HCT116 (cell line): Measurements from ENCODE around the gene GRIN1. TPM values are rescaled to one million over a fixed set of nuclear protein-coding genes. Genes with fewer than 3 reads are reported as not detected.

ENCODE experiments used
- ATAC-seq: fragments of 200-7000 bp; cut with Tn5 transposase; 2 replicates; pipeline ENCODE4 v1.9.1; 2020; ENCODE audit warnings: mild to moderate bottlenecking, moderate library complexity
- BruUV-seq: library from RNA; stranded (reverse); fragments of 400-500 nt; replicated peaks from 2 replicates; lab custom pipeline; 2021; lab: Mats Ljungman, UMichigan
- CTCF ChIA-PET: fragments of 300-600 bp; sonication (Branson Sonifier 250); formaldehyde crosslinking; loops from one replicate; lab custom pipeline; 2021; ENCODE audit warnings: antibody characterized with exemption; lab: Charles Lee
- POLR2A ChIA-PET: fragments of 300-600, 350-600 bp; sonication (Branson Sonifier 250); formaldehyde crosslinking; loops from one replicate; lab custom pipeline; 2021; ENCODE audit warnings: antibody characterized with exemption; lab: Charles Lee
- RAD21 ChIA-PET, 2 experiments: fragments of 300-600 bp; sonication (Branson Sonifier 250); formaldehyde crosslinking; loops; one replicate each; lab custom pipeline; 2023; ENCODE audit warnings: low total read pairs in 2 of 2; ENCODE audit not compliant: uncharacterized antibody in 2 of 2, unreplicated experiment in 2 of 2, low non-redundant PET in 1 of 2; lab: Charles Lee
- DNase-seq: peaks from one replicate; pipeline ENCODE4 v3.0.0-alpha.2; 2010; ENCODE audit warnings: low read depth, low spot score
- H2AFZ ChIP-seq: fragments of 200-600 bp; shearing (Covaris generic), sonication (generic); 2 replicates; pipeline ENCODE4 v1.6.1; 2017; ENCODE audit warnings: low read depth, mixed run types, mixed read lengths, antibody characterized with exemption, low read length; ENCODE audit not compliant: poor library complexity, severe bottlenecking
- H3K27ac ChIP-seq: 2 replicates; pipeline ENCODE4 v1.5.1; 2012; ENCODE audit warnings: low read depth, low read length
- H3K27me3 ChIP-seq: fragments of 200-600 bp; sonication (generic); 2 replicates; pipeline ENCODE4 v1.6.1; 2016; ENCODE audit warnings: mixed run types, low read length, mixed read lengths; ENCODE audit not compliant: insufficient read depth
- H3K36me3 ChIP-seq, 2 experiments: fragments of 200-500 bp in 1 of 2; fragments of 200-600 bp in 1 of 2; sonication (Bioruptor generic) in 1 of 2; sonication (generic) in 1 of 2; 2 replicates each; pipeline versions ENCODE4 v1.5.1 to v1.6.1; 2014 to 2016; ENCODE audit warnings: low read length in 2 of 2, inconsistent platforms in 1 of 2, mixed read lengths in 1 of 2, mixed run types in 1 of 2; ENCODE audit not compliant: insufficient read depth in 2 of 2, control insufficient read depth in 1 of 2
- H3K4me1 ChIP-seq, 2 experiments: fragments of 200-600 bp in 1 of 2; sonication (generic) in 1 of 2; 2 replicates each; pipeline versions ENCODE4 v1.5.1 to v1.6.1; 2012 to 2017; ENCODE audit warnings: low read length in 2 of 2, inconsistent platforms in 1 of 2, mild to moderate bottlenecking in 1 of 2, mixed read lengths in 1 of 2, mixed run types in 1 of 2, moderate library complexity in 1 of 2; ENCODE audit not compliant: insufficient read depth in 2 of 2, control insufficient read depth in 1 of 2
- H3K4me2 ChIP-seq: fragments of 200-600 bp; sonication (generic); 2 replicates; pipeline ENCODE4 v1.6.1; 2017; ENCODE audit warnings: mixed run types, low read length, mixed read lengths
- H3K4me3 ChIP-seq, 2 experiments: fragments of 200-600 bp in 1 of 2; sonication (generic) in 1 of 2; replicated peaks in 1 of 2; 2 replicates each; pipeline ENCODE4 v1.5.1; 2011 to 2016; ENCODE audit warnings: low read length in 2 of 2, control low read depth in 1 of 2, low read depth in 1 of 2, mild to moderate bottlenecking in 1 of 2, mixed read lengths in 1 of 2, mixed run types in 1 of 2
- H3K79me2 ChIP-seq: fragments of 200-600 bp; sonication (generic); 2 replicates; pipeline ENCODE4 v1.6.1; 2017; ENCODE audit warnings: mild to moderate bottlenecking, mixed run types, low read length, moderate library complexity, mixed read lengths; ENCODE audit not compliant: insufficient read depth
- H3K9ac ChIP-seq: fragments of 200-600 bp; sonication (generic); 2 replicates; pipeline ENCODE4 v1.6.1; 2016; ENCODE audit warnings: low read length, mixed read lengths
- H3K9me2 ChIP-seq: fragments of 200-600 bp; sonication (generic), shearing (Covaris generic); 2 replicates; pipeline ENCODE4 v1.6.1; 2017; ENCODE audit warnings: mixed run types, mild to moderate bottlenecking, moderate library complexity; ENCODE audit not compliant: insufficient read depth
- H3K9me3 ChIP-seq, 2 experiments: fragments of 200-500 bp in 1 of 2; fragments of 200-600 bp in 1 of 2; sonication (Bioruptor generic) in 1 of 2; sonication (generic) in 1 of 2; 2 replicates each; pipeline ENCODE4 v1.6.1; 2014 to 2017; ENCODE audit warnings: low read length in 2 of 2, mixed read lengths in 2 of 2, inconsistent platforms in 1 of 2, low read depth in 1 of 2, mild to moderate bottlenecking in 1 of 2, mixed run types in 1 of 2, moderate library complexity in 1 of 2; ENCODE audit not compliant: control insufficient read depth in 1 of 2, insufficient read depth in 1 of 2
- H4K20me1 ChIP-seq: fragments of 200-600 bp; sonication (generic), shearing (Covaris generic); 2 replicates; pipeline ENCODE4 v1.6.1; 2017; ENCODE audit warnings: mixed run types, mild to moderate bottlenecking, moderate library complexity; ENCODE audit not compliant: insufficient read depth
- ATF3 ChIP-seq: IDR thresholded peaks from 2 replicates; pipeline ENCODE4 v1.6.1; 2012
- EGR1 ChIP-seq: IDR thresholded peaks from 2 replicates; pipeline ENCODE4 v1.6.1; 2012; ENCODE audit warnings: low read depth
- ELF1 ChIP-seq: IDR thresholded peaks from 2 replicates; pipeline ENCODE4 v1.6.1; 2012; ENCODE audit warnings: low read depth, borderline replicate concordance
- MAX ChIP-seq: IDR thresholded peaks from 2 replicates; pipeline ENCODE4 v1.6.1; 2012
- REST ChIP-seq: IDR thresholded peaks from 2 replicates; pipeline ENCODE4 v1.6.1; 2012; ENCODE audit warnings: low read depth
- SP1 ChIP-seq: IDR thresholded peaks from 2 replicates; pipeline ENCODE4 v1.6.1; 2012; ENCODE audit warnings: low read depth
- ZNF274 ChIP-seq: fragments of 200-500 bp; sonication (Bioruptor generic); IDR thresholded peaks from 2 replicates; pipeline ENCODE4 v1.6.1; 2014; ENCODE audit warnings: mild to moderate bottlenecking, low read depth, low read length, inconsistent platforms
- intact Hi-C: fragments of 100-400 bp; cut with micrococcal nuclease; formaldehyde crosslinking; loops from 2 replicates; pipeline ENCODE4 v1.10.0; 2022
- total RNA-seq: library from RNA; stranded (reverse); gene quantifications from one replicate; pipeline ENCODE4 v1.2.1, GENCODE V29; 2021; ENCODE audit not compliant: unreplicated experiment

Gene GRIN1
- total RNA-seq, 1 experiment from 2014 or later = 23.1 TPM

DNA sequence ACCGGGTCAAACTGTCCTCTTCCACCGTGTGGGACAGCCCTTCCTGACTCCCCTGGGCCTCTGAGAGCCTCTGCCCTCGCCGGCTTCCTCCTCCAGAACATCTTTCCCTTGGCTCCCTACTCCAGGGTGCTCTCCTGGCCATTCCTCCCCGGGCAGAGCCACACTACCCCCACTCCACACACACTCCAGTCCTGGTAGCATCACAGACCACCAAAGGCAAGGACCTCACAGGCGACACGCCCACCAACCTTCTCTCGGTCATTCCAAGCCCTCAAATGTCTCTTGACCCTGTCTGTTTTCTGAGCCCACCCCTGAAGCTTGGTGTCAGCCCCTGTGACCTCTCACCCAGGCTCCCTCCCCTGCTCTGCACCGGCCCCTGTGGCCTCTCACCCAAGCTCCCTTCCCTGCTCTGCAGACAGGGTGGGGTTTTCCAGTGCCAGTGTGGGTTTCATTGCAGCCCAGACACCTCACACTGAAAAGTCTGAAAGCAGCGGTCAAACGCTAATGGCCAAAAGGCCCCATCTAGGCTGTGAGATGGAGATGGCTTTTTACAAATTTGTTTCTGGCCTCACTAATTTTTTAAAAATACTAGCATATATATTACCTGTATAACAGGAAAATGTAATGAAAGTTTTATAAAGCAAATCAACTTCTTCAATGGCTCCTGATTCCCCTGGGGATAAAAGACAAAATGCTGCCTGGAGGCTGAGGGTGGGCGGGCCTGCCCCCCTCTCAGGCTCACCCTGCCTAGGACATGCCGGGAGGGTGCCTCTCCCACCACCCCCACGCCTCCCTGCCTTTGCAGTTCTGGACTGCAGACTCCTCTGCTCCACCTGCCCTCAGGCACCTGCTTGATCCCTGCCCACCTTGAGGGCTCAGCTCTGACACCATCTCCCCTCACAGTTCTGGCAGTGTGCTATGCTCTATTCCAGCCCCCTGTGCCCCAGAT is 20.4 kb downstream of the GRIN1 start:
- H3K9me2 ChIP-seq = no peaks in the 10 kb centered on the region
- intact Hi-C loops = no loop called here
- no peaks in the 10 kb centered on the region for H3K79me2 ChIP-seq
- no peaks in the 10 kb centered on the region for H3K9me3 ChIP-seq
- H3K27me3 ChIP-seq = no peaks in the 10 kb centered on the region
- peaks cover 7 to 53% of the 10 kb centered on the region in 2 experiments; a peak in 3 of 4 replicates for H3K4me1 ChIP-seq
- no peaks in the 10 kb centered on the region for H3K36me3 ChIP-seq
- TF ChIP-seq ATF3 = no peak
- no peak for TF ChIP-seq MAX
- DNase-seq (no peak), ATAC-seq (no peak)
- no peak overlapping the region for H2AFZ ChIP-seq
- no peak overlapping the region for H3K4me3 ChIP-seq
- H3K9ac ChIP-seq = no peak overlapping the region
- H3K27ac ChIP-seq = no peak overlapping the region; the same call in 1 of the 2 replicates
- POLR2A ChIA-PET = no interaction called here
- no peaks in the 10 kb centered on the region for H4K20me1 ChIP-seq
- CTCF ChIA-PET = no interaction called here
- RAD21 ChIA-PET = no interaction called here
- BruUV-seq = no TSS peak
- no peak overlapping the region for H3K4me2 ChIP-seq

GRCh38 chr9:137160054-137160425 is 21.1 kb downstream of the GRIN1 start:
- TF ChIP-seq SP1 (no peak), EGR1 (no peak), ATF3 (no peak), ELF1 (no peak), REST (no peak), ZNF274 (no peak)
- no peak for DNase-seq
- BruUV-seq = no TSS peak
- ChIA-PET RAD21 (no interaction called here), CTCF (no interaction called here), POLR2A (interaction anchor here (0.6 kb wide), 1 partner anchor 41 kb away, joined by 4 read pairs; no protein-coding TSS in a partner anchor)
- Histone ChIP-seq H3K9ac (no peak overlapping the region), H2AFZ (no peak overlapping the region), H3K27me3 (no peaks in the 10 kb centered on the region), H3K9me2 (no peaks in the 10 kb centered on the region), H4K20me1 (no peaks in the 10 kb centered on the region), H3K79me2 (no peaks in the 10 kb centered on the region), H3K4me3 (no peak overlapping the region), H3K9me3 (no peaks in the 10 kb centered on the region), H3K36me3 (no peaks in the 10 kb centered on the region), H3K4me2 (no peak overlapping the region), H3K27ac (no peak overlapping the region), H3K4me1 (peaks cover 7 to 53% of the 10 kb centered on the region in 2 experiments; a peak in 3 of 4 replicates)
- no peak for ATAC-seq
- intact Hi-C loops = no loop called here
